ENCODE results near the gene INPP4B. TPM values are rescaled to one million over a fixed set of nuclear protein-coding genes. Genes with fewer than 3 reads are reported as not detected.

INPP4B gene
- total RNA-seq, 1 experiment from 2014 or later: 0.07 TPM

DNA sequence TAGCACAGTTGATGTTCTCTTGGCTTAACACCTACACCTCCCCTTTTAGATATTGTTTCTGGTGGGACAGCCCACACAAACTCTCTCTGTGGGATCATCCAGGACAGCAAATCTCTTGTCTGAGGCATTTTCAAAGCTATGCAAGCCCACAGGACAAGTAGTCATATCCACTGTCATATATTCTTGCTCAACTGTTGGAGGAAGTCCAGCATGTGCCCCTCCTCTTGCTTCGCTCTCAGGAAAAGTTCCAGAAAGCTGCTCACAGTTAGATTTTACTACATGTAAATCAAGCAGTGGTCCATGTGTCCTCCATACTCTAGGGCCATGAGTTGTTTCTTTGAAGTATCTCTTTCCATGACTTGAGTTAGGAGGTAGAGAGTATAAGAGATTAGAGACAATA lies 260.7 kb downstream of the INPP4B start:
- no peak overlapping the region for H3K4me2 ChIP-seq (ENCODE audit: insufficient read depth, insufficient read length, low read length)
- H3K79me2 ChIP-seq (ENCODE audit: insufficient read depth, low read length): no peaks in the 10 kb centered on the region
- H3T11ph ChIP-seq (ENCODE audit: low read length): no peak overlapping the region
- H3K56ac ChIP-seq (ENCODE audit: insufficient read length, low read depth, low read length): no peak overlapping the region
- no peak overlapping the region for H3K27ac Mint-ChIP-seq
- H2AK5ac ChIP-seq (ENCODE audit: insufficient read length, low read length): no peak overlapping the region
- no peaks in the 10 kb centered on the region for H3K36me3 Mint-ChIP-seq (ENCODE audit: insufficient read depth in 1 of 3, low read depth in 3 of 3)
- no peak overlapping the region for H2BK120ac ChIP-seq (ENCODE audit: low read depth, low read length, poor library complexity, severe bottlenecking)
- H3K23me2 ChIP-seq (ENCODE audit: insufficient read length, low read depth, low read length, poor library complexity, severe bottlenecking): no peaks in the 10 kb centered on the region
- H3K18ac ChIP-seq (ENCODE audit: insufficient read length, low read depth, low read length): no peak overlapping the region
- H3K79me1 ChIP-seq (ENCODE audit: insufficient read depth, low read depth, low read length, poor library complexity, severe bottlenecking): no peaks in the 10 kb centered on the region
- H3K9me3 ChIP-seq (ENCODE audit: control insufficient read depth, low read depth, low read length): no peaks in the 10 kb centered on the region
- no peak overlapping the region for H3K4me3 Mint-ChIP-seq
- H3K27me3 ChIP-seq (ENCODE audit: insufficient read depth, low read length): no peaks in the 10 kb centered on the region
- no peak overlapping the region for H3K4ac ChIP-seq (ENCODE audit: low read depth, low read length)
- no peaks in the 10 kb centered on the region for H3K4me1 Mint-ChIP-seq
- H2BK20ac ChIP-seq (ENCODE audit: low read depth, low read length, poor library complexity, severe bottlenecking): no peak overlapping the region
- no peaks in the 10 kb centered on the region for H4K20me1 ChIP-seq (ENCODE audit: control insufficient read depth, insufficient read depth, insufficient read length)
- no peak overlapping the region for H2BK12ac ChIP-seq (ENCODE audit: insufficient read length, low read depth, low read length)
- no peak for TF ChIP-seq CTCF (conservative IDR thresholded peaks at IDR 0.05)
- H3K27ac ChIP-seq (ENCODE audit: insufficient read length, low read depth, low read length): no peak overlapping the region
- no peak overlapping the region for H4K8ac ChIP-seq (replicated peaks; ENCODE audit: insufficient read length, low read depth, low read length)
- H2BK5ac ChIP-seq (ENCODE audit: insufficient read length, low read length): no peak overlapping the region
- H4K5ac ChIP-seq (ENCODE audit: insufficient read length, low read depth, low read length): no peak overlapping the region
- H3K4me1 ChIP-seq (ENCODE audit: insufficient read depth, low read length): no peaks in the 10 kb centered on the region
- H2AFZ ChIP-seq (ENCODE audit: low read length): no peak overlapping the region
- DNase-seq: no peak
- no peak overlapping the region for H3K23ac ChIP-seq (ENCODE audit: insufficient read length, low read depth, low read length)
- no peak overlapping the region for H4K91ac ChIP-seq (ENCODE audit: insufficient read length, low read depth, low read length)
- no peak overlapping the region for H3K14ac ChIP-seq (ENCODE audit: insufficient read depth, low read length)
- no peaks in the 10 kb centered on the region for H3K9me3 Mint-ChIP-seq
- no peak overlapping the region for H2BK15ac ChIP-seq (ENCODE audit: low read depth, low read length)
- no CpG with 5 or more reads among the region's 1 CpG for WGBS (ENCODE audit: extremely low coverage, insufficient read length, low lambda C conversion rate)
- no peaks in the 10 kb centered on the region for H3K27me3 Mint-ChIP-seq (ENCODE audit: low read depth)
- H3K9ac ChIP-seq (ENCODE audit: extremely low read depth, insufficient read length, low read length): no peak overlapping the region

Measured in H9 (cell line).